Left forelimb (tissue), 1 donor: ENCODE measurements around the gene SLC38A10.

Experiments
- DNase-seq: peaks from one replicate; pipeline ENCODE4 v3.0.0-alpha.2; 2018; ENCODE audit warnings: low spot score

SLC38A10 gene

DNA sequence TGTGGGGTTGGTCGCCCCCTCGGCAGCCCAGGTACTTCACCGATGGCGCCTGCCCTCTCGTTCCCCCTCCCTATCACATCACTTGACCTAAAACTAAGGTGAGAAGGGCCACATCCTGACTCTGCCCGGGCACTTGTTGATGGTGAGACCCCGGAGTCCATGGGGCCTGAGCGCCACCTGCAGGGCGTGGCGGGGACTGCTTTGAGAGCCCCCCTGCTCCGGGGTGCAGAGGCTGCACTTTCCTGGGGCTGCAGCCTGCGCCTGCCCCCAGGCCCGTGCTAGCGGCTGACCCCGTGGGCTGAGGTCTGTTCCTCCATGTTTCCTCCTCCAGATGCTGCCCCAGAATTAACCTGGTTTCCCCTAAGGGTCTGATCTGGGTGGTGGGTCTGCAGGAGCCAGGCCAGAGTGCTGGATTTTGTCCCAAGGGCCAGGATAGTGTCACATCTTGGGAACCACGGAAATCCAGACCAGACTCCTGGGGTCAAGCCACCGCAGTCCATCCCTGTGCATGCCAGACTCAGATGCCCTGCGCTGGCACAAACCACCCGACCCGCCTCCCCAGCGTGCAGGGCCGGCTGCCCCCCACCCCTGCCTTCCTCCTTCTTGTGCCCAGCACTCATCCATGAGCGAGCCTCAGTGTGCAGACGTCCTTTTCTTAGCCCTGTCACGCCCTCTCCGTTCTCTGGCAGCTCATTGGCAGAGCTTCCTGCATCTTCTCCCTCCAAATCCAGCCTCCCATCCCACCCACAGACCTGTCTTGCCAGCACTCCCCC, 53.3 kb downstream of the SLC38A10 start:
- DNase-seq = no peak

DNA sequence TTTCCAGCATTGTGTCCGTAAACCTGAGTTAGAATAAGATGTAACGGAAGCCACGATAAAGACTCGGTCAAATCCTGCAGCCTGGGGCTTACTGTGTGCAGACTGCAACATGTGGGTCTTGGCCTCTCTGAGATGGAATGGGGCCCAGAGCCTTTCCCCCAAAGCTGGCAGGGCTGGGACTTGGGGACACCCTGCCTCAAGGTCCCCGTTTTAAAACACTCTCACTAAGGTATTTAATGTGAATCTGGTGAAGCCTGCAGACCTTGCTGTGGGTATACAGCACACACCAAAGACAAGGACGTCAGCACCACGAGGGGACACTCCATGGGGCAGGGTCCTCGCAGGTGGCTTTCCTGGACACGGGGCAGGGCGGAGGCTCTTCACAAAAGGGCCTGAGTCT, 53.9 kb downstream of the SLC38A10 start:
- no peak for DNase-seq

DNA sequence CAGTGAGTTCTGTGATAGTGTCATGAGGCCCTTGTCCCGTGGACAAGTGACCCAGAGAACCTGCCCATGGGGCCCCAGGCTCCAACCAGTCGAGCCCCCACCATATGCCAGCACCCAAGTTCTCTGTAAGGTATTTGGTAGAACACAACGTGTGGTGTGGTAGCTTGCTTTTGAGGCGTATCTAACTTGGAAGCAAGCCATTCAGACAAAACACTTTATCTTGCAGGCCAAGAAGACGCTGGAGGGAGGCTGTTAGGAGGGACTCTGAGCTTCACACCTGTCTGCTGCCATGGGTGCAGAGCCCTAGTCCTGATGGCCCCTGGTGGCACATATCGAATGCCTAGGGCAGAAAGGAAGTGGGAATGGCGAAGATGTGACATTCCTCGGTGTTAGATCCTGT, 54.3 kb downstream of the SLC38A10 start:
- DNase-seq = no peak

DNA sequence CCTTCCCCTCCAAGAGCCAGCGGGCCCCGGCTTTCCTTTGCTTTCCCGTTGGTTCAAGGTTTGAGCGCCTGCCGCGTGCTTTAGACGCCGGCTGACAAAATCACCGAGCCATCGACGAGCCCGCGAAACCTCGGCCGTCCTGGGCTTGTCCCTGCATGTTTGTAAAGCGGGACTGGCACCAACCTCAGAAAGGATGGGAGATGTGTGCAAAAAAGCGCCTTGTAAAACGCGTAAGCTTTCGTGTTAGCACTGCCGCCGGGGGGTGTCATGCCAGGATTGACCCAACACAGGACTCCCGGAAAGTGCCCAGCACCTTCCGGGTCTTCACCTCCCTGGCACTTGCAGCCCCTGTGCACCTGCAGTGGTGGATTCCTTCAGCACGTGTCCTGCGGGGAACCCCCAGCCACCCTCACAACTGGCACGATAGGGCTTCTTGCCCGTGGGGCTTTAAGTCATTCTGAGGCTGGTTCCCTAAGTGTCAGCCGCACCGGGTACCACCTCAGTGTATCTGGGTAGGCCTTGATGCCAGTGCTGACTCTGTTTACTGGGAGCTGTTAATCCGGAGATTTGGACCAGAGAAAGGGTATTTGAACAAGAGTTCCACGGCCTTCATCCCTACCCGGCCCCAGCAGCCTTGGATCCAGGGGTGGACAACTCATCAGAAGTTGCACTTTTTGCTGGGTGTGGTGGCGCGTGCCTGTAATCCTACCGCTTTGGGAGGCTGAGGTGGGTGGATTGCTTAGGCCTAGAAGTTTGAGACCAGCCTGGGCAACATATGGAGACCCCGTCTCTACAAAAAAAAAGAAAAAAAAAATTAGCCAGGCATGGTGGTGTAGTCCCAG, 55.2 kb downstream of the SLC38A10 start:
- DNase-seq = no peak

DNA sequence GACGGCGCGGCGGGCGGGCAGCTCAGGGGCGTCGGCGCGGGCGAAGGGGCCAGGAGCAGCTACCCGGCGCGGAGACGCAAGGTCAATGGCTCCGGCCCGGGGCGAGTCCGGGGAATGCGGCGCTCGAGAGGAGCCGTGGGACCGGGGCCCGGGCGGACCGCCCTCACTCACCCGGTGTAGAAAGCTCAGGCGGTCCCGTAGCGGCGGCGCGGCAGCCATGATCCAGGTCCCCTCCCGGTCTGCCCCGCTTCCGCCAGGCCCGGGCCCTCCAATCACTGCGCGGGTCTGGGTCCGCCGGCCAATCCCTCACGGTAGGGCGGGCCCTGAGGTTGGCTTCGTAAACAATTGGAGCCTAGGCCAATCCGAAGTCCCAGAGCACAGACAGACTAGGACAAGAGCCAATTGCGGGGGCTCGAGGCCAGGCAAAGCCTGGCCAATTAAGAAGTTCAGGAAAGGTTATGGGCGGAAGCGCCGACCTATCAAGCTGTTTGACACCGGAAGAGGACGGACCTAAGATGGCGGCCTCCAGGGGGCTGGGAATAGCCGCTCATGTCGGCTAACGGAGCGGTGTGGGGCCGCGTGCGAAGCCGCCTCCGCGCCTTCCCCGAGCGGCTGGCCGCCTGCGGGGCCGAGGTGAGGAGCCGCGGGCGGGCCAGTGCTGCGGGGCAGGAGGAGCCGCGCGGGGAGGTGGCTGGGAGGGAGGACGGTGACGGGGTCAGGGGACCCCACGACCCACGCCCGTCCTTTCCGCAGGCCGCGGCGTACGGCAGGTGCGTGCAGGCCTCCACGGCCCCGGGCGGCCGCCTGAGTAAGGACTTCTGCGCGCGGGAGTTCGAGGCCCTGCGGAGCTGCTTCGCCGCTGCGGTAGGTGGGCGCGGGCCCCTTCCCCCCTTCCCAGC, 56.0 kb downstream of the SLC38A10 start, which contains the start of the genes NDUFAF8 and TEPSIN:
Gene NDUFAF8 (plus strand): TSS at position 504 of the 899 bp plus-strand sequence. CDS start 46 bp downstream, at position 550.
Gene TEPSIN (minus strand): TSS at position 241 of the 899 bp plus-strand sequence. CDS start 22 bp downstream, at position 219.
- peak; percentile 97 for DNase-seq

DNA sequence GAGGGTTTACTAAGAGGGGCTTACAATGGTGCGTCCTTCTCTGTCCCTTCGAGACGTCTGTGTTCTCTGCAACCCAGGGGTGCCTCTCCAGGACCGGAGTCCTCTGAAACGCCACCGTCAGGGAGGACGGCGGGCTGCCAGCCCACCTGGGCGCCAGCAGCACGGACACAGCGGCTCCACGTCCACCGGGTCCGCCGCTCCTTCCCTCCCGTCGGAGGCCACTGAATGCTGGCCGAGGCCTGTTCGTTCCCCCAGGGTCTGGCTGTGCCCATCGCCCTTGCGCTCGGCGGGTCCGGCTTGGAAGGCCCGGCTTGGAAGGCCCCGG, 56.7 kb downstream of the SLC38A10 start:
- no peak for DNase-seq

DNA sequence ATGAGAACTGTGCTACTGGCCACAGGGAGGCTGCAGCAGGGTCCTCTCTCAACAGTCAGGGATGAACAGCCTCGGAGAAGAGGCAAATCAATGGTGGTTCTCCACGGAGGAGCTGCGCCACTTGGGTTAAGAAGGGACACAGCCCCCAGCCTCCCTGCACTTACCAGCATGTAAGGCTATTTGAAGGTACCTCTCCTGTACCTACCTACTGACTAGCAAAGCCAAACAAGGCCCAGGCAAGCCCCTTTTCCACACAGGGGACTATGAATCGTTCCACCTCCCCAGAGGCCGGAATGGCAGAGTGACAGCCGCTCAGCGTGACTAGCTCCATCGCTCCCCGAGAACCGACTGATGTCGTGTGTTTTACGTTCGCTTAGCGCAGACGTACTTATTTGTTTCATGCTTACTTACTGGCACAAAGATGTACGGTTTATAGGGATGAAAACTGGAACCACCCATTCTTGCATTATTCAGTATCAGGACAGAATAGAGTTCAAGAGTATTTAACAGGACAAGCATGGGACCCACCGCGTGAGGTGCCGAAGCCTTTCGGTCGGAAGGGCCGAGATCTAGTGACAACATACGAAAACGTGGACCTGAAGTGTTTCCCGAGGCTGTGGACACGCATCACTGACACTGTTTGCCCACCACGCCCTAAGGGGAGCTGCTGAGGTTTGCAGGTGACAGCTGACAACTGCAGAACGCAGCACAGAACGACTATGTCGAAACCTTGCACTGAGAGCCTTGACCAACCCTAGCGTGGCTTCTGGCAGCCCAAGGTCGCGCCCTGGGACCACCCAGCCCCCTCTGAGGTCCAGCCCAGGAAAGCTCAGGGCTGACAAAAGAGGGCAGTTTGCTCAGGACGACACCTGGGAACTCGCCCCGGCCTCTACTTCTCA, 57.3 kb downstream of the SLC38A10 start:
- DNase-seq = no peak

DNA sequence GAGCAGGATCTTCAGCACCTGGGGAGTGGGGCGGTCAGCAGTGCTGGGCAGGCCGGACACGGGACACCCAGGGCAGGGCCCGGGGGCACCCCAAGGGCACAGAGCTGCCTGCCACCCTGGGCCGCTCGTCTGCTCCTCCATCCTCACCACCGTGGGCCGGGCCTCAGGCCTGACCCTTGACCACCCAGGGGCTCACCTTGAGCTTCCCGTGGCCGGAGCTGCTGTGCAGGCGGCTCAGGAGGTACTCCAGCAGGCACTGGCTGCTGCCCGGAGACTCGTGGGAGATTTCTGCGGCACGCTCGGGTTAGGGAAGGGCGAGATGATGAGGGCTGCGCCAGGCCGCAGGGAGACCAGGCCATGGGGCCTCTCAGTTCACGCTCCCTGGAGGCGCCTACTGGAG, 58.3 kb downstream of the SLC38A10 start:
- DNase-seq = no peak

DNA sequence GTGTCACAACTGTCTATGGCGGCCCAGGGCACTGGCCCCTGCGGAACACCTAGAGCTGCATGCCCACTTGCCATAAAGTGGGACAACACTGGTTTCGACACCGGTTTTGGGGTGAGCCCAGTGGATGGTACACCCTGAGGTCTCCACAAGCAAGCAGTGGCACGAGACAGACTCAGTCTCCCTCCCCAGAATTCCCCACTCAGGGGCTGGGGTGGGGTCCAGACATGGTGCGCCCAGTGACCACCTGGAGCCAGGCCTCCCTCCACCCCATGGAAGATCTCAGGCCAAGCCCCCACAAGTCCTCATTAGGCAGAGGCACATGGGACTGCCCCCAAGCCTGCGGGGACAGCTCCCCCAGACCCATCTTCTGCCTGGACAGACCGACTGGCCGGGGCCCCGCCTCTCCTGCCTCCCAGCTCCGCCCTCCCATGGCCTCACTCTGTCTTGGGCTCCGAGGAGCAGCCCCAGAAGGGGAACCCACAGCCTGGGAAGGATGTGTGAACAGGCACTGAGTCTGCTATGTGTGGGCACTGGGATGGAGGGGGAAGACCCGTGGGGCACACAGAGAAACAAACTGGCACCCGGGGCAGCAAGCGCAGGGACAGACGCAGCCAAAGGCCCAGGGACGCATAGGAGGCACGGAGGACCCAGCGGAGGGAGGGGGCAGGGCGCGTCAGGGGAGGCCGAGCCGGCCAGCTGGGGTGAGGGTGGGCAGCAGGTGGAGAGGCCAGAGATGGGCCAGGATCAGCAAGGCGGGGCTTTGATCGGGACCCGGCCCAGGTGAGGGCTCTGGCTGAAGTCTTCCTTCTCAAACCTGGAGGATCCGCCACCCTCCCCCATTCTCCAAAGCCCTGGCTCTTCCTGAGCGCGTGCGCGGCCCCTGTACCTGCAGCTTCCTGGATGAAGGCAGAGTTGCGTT, 59.0 kb downstream of the SLC38A10 start:
- DNase-seq = no peak

DNA sequence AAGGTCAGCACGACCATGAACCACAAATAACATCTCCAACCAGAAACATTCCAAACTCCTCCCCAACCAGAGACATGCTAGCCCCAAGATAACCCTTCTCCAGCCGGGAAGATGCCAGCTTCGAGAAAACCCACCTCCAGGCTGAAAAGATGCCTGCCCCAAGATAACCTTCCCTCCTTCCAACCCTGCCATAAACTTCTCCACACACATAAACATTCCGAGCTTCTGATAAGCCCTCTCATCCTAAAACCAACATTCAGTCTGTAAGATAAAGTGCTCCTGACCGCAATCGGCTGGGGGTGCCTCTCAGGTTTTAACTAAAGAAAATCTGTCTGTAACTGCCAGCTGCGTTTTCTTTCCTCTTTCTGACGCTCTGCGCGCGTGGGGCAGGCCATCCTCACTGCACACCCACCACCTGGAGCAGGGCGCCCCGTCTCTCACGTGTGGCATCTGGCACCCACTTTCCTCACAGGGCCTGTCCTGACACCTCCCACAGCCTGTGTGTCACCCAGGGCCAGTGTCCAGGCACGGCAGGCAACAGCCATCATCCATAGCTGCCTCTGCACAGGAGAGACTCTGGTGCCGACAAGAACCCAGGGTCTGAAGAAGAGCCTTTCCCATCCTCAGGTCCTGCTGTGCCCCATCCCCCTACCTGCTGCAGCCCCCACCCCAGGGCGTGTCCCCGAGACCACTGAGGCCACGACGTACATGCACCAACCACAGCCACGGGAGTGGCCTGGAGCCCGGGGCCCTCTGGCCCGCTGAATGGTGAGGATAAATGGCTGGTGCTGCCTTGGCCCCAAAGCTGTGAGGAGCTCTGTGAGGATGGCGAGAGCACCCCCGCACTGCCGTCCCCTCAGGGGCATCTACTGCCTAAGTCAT, 59.9 kb downstream of the SLC38A10 start:
- no peak for DNase-seq

DNA sequence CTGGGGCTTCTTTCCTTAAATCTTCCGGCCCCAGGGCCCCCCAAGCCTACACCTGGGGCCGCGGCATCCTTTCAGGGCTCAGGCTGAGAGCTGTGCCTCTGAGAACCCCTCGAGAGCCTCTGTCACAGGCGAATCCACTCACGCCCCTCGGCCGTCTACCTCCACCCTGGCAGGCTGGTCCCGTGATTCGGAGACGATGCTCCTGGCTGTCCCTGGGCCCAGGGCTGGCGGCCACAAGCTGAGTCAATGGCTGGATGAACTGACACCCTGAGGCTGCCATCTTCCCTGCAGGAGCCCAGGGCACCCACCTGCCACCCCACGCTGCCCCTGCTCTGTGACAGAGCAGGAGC, 60.6 kb downstream of the SLC38A10 start:
- DNase-seq = no peak

DNA sequence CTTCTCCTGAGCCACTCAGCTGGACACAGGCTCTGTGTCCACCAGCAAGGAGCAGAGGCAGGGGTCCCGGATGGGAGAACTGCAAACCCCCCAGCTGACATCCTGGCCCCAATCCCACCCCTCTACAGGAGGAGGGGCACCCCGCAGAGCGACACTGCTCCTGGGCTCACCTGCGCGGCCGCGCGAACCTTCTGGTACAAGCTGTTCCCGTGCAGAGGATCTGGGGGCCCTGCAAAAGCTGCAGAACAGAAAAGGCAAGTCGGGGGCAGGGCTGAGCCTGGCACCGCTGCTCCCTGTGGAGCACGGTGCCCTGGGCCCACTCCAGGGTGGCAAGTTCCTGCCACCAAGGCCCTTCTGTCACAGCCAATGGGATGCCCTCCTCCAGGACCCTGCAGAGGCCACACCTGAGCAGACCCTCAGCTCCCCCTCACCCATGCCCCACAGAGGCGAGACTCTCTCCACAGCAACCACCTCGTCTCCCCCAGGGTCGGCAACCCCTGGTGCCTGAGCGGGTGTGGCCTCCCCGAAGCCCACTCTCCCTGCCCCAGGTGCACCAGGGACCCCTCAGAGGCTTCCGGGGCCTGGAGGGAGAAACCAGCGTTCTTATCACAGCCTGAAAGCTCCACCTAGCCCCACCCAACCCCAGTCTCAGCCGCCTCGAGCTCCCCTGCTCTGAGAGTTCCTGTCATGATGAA, 61.1 kb downstream of the SLC38A10 start:
- no peak for DNase-seq

DNA sequence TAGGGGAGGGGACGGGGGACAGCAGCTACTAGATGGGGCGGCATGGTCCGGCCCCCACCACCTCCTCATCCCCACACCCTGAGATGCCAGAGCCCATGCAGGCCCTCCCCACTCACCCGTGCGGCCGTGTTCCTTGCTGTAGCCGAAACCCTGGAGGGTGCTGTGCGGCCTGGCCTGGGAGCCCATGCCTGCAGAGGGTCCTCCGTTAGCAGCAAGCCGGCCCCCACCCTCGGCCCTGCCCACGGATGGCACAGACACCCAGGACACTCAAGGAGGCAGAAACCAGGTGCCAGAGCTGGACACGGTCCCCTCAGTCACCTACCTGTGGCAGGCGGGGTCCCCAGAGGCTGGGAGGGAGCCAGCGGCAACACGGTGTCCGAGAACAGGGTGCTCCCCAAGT, 61.8 kb downstream of the SLC38A10 start:
- no peak for DNase-seq

DNA sequence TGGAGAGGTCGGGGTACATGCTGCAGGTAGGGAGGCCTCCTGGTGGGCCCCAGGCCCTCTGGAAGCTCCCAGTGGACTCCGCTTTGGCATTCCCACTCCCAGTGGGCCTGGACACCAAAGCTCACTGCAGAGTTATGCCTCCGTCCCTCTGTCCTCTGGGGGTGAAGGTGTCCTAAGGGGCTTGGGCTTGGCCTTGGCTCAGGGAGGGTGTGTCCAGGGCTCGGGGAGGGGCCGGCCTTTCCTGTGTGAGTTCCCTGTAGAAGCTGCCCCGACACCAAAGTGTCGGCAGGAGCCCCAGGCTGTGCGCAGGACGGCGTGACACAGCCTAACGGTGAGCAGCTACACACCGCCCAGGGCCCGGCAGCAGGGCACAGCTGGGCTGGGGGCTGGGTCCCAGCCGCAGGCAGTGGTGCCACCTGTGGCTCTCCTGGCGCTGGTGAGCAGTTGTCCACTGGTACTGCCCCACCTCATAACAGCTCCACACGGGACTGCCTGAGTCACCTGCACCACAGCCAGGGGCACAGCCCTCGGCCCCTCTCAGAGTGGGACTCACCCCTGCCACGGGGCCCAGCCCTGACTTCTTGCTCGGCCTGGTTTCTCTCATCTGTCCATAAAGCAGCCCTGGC, 62.4 kb downstream of the SLC38A10 start:
- no peak for DNase-seq

DNA sequence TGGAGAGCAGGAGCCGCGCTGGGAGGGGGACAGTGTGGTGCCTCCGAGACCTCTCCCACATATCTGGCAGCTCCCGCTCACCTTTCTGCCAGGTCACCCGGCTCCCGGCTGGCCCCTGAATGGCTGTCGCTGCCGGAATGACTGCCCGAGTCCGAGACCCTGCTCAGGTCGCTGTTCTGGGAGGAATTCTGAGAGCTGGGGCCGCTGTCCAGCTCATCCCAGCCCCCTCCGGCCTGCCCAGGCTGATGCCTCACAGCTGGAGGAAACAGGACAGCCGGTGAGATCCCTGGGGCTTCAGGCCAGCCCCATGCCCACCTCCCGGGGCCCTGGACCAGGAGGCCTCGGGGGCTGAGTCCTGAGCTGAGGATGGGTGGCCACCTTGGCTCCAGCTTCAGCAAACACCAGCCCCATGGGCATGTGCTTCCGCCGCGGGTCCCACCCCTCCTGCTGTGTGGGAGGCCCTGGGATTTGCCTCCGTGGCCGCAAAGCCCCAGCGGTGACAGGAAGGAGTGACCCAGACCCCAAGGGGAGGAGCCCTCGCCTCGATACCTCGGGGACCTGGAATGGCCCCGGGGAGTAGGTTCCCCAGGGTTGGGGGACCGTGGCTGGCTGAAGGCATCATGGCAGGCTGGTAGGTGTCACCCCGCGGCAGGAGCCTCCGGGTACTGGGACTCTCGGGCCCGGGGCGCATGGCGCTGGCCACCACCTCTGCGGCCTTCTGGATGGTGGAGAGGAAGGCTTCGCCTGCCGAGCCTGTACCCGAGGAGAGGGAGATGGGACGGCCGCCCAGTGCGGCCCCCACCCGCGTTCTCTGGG, 63.1 kb downstream of the SLC38A10 start:
- no peak for DNase-seq

DNA sequence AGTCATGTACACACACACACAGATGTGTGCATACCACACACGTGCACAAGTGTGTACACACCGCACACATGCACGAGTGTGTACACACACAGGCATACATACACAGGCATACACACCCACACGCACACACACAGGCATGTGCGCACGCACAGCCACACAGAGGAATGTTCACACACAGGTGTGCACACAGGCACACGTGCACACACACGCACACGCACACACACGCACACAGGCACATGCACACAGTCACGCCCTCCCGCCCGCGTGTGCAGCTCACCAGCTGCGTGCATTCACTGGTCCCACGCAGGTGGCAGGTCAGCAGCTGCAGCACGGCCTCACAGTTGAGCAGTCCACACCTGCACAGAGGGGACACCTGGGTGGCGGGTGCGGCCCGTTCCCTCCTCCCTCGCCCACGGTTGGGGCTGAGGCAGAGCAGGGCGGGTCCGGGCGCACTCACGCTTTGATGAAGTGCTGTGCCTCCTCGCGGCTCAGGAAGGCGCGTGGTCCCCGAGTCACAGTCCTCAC, 63.9 kb downstream of the SLC38A10 start:
- DNase-seq = no peak
